DMS79 treated with DMSO at 0.1 percent for 48 hours (cell line): Measurements from ENCODE around the gene UNCX.
"Not testable (repeated sequence)": the region's sequence is repeated elsewhere in the genome, so short reads cannot be mapped to it uniquely, and the experiment has no call there.

Experiments used
- DNase-seq: peaks from one replicate; lab custom pipeline; 2025; lab: John Stamatoyannopoulos, UW

The UNCX gene

DNA sequence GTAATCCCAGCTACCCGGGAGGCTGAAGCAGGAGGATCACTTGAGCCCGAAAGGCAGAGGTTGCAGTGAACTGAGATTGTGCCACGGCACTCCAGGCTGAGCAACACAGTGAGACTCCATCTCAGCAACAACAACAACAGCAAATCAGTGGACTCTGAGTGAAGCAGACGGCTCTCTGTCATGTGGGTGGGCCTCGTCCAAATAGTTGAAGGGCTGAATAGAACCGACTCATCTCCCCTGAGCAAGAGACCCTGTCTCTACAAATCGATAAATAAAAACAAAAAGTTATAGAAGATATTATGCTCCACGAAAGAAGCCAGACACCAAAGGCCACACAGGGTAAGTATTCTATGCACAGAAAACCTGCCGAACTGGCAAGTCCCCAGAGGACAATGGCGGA, 45.9 kb downstream of the UNCX start:
- DNase-seq = no peak

DNA sequence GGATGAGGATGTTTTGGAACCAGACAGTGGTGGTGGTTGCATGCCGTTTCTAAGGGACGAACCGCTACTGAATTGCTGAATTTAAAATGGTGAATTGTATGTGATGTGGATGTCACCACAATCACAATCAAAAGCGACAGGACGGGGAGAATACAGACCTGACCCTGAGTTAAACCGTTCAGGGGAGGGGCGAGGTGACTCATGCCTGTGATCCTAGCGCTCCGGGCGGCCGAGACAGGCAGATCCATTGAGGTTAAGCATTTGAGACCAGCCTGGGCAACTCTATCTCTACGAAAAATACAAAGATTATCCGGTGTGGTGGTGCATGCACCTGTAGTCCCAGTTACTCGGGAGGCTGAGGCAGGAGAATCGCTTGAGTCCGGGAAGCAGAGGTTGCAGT, 46.4 kb downstream of the UNCX start:
- no peak for DNase-seq

DNA sequence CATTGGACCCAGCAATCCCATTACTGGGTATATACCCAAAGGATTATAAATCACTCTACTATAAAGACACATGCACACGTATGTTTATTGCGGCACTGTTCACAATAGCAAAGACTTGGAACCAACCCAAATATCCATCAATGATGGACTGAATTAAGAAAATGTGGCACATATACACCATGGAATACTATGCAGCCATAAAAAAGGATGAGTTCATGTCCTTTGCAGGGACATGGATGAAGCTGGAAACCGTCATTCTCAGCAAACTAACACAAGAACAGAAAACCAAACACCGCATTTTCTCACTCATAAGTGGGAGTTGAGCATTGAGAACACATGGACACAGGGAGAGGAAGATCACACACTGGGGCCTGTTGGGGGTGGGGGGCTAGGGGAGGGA, 47.2 kb downstream of the UNCX start:
- not testable (repeated sequence) for DNase-seq

DNA sequence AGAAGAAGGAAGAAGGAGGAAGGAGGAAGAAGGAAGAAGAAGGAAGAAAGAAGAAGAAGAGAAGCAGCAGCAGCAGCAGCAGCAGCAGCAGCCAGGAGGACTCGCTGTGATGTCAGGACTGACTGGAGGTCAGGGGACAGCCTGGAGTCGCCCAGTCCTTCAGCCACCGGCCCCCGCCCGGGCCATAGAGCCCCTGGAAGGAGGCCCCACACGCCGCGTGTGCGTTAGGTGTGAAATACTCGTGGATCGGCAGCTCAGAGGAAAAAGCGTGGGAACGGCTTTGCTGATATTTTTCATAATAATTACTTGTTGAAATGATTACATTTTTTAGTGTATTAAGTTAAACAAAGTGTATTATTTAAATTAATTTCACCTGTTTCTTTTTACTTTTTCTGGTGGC, 48.4 kb downstream of the UNCX start:
- no peak for DNase-seq

DNA sequence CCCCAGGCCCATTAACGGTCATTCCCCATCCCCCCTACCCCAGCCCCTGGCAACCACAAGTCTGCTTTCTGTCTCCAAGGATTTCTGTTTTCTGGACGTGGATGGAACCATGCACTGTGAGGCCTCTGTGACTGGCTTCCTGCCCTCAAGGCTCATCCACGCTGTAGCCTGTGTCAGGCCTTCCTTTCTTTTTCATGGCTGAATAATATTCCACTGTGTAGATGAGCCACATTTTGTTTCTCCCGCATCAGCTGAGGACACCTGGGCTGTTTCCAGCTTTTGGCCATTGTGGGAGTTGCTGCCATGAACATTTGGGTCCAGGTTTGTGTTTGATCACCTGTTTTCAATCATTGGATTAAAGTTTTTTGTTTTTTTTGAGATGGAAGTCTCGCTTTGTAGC, 50.0 kb downstream of the UNCX start:
- no peak for DNase-seq

DNA sequence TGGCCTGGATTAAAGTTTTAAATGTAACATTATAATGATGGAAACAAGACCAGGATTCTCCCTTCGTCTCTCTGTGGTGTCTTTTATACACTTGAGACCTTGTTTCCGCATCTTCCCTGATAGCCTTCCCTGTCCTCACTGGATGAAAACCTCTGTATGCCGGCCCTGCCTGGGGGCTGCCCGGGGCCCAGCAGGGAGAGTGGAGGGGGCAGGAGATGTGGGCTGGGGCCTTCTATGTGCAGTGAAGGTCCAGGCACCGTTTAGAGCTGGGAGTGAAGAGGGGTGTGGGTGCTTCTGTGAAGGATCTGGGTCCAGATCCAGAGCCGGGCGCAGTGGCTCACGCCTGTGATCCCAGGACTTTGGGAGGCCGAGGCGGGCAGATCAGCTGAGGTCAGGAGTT, 50.7 kb downstream of the UNCX start:
- no peak for DNase-seq

DNA sequence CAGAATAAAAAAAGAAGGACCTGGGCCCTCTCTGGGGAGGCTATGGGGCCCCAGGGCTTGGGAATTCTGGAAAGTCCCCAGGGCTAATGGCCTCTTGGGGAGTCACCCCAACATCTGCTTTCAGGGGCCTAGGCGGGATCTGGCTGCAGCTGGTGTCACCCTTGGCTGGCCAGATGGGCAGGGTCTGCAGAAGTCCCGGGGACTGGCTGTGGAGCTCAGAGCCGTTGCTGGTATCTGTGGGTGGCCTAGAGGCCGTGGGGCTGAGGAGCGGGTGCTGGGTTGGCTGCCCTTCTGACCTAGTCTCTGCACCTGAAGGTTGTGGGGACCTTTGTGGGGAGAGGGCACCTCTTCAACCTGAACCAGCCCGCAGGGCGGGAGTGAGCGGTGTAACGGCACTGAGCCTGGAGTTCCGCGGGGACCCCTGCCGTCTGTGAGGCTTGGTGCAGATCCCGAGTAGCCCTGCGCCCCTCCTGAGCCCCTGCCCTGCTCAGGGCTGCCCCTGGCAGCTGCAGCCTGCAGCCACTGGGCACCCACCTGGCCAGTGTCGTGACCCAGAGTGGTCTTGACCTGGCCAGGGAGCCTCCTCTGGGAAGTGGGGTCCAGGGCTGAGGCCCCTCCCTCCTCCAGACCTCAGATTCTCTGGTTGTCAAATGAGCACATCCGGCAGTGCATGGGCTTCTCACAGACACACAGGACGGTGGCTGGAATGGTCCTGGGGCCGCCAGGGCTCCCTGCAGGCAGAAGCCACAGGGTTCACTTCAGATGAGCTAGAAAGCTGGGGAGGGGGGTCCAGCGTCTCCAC, 51.5 kb downstream of the UNCX start:
- DNase-seq = no peak

DNA sequence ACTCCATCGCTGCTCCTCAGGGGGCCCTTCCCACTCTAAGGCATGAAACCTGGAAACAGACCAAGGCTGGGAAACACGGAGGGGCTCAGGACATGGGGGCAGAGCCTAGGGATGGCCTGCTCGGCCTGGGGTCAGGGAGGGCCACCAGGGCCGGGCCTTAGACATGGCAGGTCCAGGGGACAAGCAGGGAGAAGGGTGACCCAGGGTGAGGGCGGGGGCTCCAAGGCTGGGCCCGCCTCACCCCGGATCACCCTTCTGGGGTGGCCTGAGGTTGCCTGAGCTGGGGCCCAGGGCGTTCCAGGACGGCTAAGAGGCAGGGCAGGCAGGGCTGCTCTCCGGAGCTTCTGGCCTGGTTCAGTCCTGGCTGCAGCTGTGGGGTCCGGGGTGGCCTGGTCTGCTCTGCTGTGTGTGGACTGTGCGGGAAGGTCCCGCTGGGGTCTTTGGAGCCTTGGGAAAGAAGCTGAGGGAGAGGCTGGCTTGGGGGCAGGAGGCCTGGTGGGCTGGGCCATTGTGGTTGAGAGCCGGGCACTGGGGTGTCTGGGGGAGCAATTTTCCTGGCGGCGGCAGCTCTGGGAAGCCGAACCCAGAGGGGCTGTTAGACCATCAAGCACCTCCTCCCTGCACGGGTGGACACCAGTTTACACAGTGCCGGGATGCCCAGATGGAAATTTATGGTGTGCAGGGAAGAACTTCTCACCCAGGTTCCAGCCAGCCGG, 52.2 kb downstream of the UNCX start:
- no peak for DNase-seq

DNA sequence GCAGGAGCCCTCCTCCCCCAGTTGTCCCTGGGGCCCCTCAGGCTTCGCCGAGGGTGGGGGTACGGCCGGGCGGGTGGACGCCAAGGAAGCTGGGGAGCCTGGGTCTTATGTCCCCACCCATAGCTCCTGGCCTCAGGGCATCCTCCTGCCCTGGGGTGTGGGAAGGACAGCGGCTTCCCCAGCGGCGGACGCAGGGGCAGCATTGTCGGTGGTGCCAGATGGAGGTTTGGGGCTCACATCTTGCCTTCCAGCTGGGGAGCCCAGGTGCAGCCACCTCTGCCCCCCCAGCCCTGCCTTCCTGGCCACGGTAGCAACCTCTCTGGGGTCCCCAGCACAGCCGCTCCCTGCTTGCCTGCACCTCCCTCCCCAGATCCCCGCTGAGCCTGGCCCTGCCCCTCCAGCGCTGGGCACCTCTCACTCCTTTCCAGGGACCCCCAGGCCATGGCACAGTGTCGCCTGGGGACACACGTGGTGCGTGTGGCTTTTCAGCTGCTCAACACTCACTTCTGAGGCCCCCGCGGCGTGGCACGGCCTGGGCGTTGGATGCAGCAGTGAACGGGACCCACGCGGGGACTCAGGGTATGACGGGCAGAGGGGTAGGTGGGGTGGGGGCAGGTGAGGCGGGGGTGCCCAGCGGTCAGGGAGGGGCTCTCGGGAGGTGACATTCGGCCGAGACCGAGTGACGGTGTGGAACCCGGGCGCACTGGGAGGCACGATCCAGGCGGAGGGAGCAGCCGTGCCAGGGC, 53.1 kb downstream of the UNCX start:
- DNase-seq = no peak
